ENCODE results near the gene REV1.
"Not testable (repeated sequence)": the region's sequence is repeated elsewhere in the genome, so short reads cannot be mapped to it uniquely, and the experiment has no call there.

Gene REV1

DNA sequence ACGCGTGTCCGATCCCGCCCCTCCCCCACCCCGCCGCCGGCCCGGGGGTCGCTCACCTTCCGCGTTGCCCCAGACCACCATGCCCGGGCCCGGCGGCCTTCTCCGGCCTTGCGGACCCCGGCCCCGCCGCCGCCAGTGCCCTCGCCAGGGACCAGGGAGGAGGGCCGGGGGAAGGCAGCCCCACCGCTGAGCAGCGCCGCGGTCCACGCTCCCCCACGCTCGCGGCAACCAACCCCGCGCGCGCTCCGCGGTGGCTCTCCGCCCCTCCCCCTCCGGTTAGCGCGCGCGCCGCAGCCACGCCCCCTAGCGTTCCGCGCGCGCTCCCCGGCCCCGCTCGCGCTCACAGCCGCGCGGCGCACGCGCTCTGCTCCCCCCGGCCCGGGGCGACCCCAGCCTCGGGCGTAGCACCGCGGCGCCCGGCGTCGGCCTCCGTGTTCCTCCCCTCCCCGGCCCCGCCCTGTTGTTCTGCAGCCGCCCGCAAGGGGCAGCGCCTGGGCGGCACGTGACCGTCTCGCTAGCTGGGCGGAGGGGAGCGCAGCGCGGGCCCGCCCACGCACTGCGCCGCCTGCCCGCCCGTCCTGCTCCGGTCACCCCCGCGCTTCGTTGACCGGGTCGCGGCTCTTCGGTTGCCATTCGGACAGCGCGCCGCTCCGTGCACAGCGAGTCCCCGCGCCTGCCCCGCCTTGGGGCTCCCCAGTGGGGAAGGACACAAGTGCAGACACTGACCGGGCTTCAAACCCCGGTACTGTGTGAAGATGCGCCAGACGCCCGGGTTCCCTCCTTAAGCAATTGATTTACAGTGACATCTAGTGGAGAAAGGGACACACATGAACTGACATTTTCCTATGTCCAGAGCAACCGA, at the start of gene REV1:
TSS of gene REV1 (minus strand) at position 257 of the 862 bp plus-strand sequence. CDS start 25,042 bp downstream, outside the sequence.
- peak; percentile 94 for DNase-seq (ENCODE audit: low spot score)

DNA sequence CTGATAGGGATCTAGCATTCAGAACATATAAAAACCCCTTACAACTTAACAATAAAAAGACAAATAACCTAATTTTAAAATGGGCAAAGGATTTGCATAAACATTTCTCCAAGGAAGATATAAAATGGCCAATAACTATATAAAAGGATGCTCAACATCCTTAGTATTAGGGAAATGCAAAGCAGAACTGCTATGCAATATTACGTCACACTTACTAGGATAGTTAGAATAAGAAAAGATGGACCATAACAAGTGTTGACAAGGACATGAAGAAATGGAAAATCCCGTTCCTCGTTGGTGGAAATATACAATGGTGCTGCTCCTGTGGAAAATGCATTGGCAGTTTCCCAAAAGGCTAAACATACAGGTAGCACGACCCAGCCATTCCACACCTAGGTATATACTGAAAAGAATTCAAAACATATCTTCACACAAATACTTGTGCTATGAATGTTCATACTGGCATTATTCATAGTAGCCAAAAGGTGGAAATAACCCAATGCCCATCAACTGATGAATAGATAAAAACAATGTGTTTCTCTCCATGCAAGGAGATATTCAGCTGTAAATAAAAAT, 48.2 kb upstream of the REV1 start:
- DNase-seq (ENCODE audit: low spot score), result no peak

DNA sequence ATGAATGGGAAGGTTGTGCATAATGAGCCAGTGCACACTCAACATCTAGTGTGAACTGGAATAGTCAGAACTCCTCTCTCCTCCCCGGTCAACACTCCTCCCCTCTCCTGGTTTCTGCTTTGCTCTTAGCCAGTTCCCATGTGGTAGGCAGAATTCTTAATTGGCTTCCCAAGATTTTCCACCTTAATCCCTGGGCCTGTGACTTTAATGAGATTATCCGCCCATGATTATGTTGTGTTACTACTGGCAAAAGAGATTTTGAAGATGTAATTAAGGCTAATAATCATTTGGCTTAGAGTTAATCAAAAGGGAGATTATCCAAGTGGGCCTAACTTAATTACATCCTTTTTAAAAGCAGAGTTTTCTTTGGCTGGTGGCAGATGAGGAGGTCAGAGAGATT, 34.2 kb upstream of the REV1 start:
- no peak for DNase-seq (ENCODE audit: low spot score)

DNA sequence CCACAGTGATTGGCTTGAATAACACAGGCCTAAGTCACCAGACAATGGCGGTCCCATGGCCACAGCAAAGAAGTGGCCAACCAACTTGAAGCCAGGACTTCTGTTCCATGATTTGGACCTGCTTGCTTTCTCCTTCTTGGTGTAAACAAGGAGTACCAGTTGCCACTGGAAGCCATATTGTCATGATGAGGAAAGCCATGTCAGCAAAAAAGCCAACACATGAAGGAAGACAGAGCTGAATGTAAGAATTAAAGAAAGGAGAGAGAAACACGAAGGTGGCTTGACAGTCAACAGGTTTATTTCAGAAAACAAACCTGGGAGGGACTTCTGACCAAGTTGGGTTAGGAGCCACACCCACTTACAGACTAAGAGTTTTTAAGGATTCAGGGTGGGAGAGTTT, 32.3 kb upstream of the REV1 start:
- DNase-seq (ENCODE audit: low spot score), result no peak

DNA sequence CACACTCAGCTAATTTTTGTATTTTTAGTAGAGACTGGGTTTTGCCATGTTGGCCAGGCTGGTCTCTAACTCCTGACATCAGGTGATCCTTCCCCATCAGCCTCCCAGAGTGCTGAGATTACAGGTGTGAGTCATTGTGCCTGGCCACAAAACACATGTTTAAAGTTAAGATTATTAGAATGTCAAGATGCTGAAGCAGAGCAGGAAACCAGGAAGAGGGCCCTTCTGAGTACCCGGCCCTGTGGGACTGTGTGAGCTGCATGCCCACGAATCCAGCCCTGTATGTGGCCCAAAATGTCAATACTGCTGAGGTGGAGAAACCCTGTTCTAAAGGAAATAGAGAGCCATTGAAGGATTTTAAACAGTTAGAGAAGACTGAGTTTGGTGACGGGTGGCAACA, 31.0 kb upstream of the REV1 start:
- no peak for DNase-seq (ENCODE audit: low spot score)

DNA sequence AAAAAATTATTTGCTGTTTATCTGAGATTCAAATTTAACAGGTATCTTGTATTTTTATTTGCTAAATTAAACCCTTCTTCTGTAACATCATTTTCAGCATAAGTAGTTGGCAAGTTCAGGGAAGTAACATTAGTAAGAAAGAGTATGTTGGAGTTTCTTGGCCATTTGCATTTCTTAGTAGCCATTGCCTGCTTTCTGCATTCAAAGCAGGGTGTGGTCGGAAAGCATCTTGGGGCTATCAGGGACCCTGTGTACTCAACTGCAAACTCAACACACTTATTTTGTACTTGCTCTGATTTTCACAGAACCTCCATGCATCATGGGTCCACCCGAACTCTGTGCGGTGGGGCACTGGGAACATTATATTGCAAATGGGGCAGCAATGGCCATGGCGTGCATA, 30.4 kb upstream of the REV1 start:
- no peak for DNase-seq (ENCODE audit: low spot score)

DNA sequence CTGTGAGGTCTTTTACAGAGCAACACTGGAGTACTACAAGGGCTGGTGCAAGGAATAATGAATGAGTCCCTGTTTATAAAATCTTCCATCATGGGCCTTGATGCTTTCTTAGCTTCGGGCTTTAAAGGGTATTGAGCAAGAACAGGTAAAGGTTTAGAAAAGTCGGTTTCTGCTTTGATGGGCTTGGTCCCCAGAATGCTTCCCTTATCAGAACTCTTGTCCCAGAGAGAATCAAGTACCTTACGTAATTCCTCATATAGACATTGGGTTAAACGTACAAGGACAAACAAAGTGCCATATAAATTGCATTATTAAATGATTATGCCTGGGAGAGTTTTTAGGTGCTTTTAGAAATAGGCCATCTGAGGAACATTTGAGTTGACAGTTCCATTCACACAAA, 24.5 kb upstream of the REV1 start:
- DNase-seq (ENCODE audit: low spot score), result no peak

DNA sequence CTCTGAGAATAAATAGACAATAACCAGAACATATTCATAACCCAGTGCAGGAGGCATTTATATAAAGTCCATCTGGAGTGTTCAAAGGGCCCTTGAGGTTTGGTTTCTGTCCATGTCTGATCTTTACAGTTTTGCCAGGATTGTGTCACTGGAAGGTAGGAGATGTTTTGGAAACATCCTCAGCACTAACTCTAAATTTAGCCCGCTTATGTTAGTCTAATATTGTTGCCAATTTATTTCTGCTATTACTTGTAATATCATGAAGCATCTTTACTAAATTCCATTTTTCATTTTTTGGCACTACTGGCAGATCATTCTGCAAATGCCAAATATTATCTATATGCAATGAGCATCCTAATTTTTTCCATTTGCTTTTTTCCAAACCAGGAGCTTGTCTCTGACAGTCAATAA, 22.4 kb upstream of the REV1 start:
- no peak for DNase-seq (ENCODE audit: low spot score)

DNA sequence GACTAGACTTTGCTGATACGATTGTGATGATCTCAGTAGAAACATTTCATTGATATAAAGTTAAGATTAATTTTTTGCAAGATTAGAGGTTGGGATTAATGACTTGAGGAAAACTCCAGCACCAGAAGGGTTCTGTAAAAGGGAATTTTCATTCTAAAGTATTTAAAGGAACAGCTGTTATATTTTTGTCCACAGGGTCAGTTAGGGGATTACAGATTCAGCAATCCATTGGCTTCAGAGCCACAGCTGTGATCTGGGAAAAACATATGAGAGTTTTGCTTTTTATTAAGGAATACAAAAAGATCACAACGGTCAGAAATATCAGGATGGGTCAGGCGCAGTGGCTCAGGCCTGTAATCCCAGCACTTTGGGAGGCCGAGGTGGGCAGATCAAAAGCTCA, 19.6 kb upstream of the REV1 start:
- DNase-seq (ENCODE audit: low spot score), result no peak

DNA sequence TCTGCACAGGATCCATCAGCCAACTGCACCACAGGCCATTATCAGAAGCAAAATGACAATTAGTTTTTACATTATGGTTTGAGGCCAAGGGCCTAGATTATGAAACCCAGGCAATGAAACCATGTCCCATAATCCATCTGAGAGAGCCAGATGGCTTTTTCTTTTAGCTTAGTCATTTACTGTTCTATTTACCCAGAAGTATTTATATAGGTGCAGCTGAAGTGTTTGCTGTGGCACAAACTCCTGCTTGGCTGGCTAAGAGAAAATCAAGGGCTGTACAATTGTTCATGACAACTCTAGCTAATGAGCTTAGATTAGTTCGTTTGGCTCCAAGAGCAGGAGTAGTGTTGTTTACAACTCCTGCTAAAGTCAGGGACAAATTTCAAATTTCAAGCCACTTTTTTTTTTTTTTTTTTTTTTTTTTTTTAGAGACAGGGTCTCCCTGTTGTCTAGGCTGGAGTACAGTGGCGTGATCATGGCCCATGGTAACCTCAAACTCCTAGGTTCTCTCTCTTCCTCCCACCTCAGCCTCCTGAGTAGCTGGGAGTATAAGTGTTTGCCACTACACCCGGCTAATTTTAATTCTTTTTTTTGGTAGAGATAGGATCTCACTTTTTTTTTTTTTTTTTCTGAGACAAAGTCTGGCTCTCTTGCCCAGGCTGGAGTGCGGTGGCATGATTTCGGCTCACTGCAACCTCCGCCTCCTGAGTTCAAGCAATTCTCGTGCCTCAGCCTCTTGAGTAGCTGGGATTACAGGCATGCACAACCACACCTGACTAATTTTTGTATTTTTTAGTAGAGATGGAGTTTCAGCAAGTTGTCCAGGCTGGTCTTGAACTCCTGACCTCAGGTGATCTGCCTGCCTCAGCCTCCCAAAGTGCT, 18.4 kb upstream of the REV1 start:
- DNase-seq (ENCODE audit: low spot score), result no peak

DNA sequence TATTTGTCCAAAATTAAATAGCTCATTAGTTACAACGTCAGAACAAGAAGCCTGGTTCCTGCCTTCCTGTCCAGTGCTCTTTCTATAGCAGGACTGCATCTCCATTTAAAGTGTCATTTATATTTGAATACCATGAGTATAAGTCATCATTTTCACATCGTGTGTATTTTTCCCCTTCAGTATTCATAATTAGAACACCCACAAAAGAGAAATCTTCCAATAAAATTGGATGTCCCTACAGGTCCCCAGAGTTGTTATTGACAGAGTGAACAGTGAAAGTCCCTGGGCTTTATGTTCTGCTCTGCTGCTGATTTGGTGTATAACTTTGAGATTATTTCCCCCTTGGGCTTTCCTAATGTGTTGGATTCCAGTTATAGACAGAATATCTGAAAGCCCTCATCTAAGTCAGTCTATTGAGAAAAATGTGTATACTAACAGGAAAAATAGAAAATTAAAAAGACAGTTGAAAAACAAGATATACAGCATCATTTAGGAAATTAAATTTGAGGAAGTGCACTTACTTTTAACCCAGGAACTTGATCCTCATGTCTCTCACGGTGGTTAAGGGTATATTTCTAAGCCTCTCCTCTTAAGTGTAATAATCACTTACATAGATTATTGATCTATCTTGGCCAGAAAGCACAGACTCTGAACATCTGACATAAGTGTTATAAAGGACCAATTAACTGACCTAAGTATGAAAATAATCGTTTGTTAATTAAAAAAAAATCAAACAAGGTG, 15.2 kb upstream of the REV1 start:
- DNase-seq (ENCODE audit: low spot score), result no peak

DNA sequence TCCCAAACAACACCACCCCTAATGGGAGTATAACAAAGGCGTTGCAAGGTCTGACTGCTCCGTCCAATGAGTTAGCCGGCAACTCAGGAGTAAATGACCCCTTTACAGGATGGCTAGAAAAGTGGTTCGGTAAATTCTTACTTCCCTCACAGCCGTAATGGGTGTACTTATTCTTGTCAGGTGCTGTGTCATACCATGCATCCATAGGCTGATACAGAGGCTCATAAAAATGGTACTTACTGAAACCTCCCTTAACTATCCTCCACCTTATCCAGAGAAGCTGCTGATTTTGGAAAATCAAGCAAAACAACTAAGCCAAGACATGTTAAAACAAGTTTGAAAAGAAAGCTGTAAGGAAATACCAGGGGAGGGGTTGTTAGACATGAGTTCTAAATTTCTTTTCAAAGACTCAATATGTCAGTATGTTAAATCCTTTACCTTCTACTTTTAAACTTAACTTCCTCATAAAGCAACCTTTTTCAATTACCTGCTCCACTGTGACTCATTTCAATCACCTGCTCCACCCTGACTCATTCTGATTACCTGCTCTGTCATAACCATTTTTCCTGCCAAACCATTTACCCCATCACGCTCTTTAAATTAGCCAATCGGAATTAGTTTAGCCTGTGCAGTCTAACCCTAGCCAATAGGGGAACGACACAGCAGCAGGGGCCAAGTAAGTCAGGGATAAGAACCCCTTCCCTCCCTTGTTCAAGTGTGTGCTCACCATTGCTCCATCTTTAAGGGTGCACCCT, 14.0 kb upstream of the REV1 start:
- not testable (repeated sequence) for DNase-seq (ENCODE audit: low spot score)

DNA sequence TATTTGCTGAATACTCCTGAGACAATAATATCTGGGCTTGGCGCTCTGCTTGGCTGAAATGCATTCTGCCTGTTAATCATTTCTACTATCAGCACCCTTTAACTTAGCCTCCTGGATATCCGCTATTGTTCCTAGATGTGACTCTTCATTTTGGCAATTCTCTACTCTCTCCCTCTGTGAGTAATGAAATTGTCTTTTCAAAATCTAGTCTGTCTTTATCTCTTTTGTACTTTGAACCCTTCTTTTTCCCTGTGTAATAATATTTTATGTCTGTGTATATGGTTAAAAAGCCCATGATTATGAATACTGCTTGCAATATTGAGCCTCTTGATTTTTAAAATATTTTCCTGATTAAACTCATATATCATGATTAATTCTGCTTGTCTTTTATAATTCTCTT, 6.2 kb upstream of the REV1 start:
- no peak for DNase-seq (ENCODE audit: low spot score)

DNA sequence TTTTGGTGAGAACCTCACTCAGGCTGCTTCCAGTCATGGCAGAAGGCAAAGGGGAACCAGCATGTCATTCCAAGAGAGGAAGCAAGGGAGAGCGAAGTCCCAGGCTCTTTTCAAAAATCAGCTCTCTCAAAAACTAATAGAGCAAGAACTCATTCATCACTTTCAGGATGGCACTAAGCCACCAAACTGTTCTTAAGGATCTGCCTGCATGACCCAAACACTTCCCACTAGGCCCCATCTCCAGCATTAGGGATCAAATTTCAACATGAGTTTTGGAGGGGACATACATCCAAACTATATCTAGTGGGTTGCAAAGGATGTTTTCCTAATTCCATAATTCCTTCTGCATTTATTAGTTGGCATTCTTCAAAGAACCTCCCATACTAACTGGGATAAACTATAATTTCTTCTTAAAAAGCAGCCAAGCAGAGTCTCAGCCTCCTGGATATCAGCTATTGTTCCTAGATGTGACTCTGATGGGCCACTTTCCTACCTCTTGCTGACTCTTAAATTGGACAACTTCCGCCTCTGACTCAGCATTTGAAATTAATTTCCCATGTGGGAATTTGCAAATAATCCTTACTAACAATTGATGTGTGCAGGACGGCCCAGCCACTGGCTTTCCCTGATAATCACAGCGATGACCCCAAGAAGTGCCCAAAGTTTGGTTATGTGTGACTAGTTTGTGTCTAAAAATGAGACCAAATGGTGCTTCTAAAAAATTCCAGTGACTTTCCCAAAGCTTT, 5.5 kb upstream of the REV1 start:
- DNase-seq (ENCODE audit: low spot score), result no peak

DNA sequence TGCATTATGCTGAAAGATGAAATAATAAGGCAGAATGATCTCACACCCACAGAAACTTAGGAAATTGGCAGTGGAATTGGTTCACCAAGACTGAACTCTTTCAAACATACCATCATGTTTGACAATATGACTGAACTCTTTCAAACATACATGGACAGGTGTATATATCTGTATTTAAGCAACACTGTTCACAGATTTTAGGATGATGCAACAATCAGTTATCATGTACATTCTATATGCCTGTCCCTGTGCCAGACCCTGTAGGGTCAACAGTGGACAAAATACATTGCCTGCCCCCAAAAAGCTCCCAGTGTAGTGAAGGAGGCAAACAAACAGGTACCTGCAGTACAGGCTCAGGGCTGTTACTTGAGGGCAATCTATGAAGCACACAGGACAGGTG, 2.9 kb upstream of the REV1 start:
- DNase-seq (ENCODE audit: low spot score), result no peak

DNA sequence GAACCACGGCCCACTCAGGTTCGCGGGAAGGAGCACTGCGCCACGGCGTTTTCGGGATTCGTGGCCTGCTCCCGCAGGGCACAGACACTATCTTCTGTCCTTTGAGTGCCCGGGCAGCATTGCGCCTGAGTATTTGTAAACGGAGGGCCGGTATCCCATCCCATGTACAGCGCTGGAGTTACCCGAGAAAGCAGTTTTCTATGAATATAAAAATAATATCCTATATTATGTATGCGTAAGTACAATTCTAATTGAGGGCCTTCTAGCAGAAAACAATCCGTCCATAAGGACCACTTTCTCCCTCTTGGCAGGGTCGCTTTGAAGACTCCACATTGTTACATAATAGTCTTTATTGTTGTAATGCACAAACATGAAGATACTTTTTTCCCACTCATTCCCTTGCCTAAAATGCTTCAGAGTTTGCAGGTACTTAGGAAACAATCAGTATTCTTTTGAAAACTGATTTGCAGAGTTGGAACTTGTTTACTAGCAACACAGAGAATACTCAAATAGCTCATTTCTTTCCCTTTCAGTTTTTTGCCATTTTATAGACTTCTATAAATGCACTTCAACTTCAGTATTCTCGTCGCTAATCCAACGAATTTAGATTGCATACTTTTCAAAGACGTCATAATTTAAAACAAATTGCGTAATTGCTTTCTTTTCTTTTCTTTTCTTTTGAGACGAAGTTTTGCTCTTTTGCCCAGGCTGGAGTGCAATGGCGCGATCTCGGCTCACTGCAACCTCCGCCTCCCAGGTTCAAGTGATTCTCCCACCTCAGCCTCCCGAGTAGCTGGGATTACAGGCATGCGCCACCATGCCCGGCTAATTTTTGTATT, 1.0 kb upstream of the REV1 start:
- DNase-seq (ENCODE audit: low spot score), result no peak

DNA sequence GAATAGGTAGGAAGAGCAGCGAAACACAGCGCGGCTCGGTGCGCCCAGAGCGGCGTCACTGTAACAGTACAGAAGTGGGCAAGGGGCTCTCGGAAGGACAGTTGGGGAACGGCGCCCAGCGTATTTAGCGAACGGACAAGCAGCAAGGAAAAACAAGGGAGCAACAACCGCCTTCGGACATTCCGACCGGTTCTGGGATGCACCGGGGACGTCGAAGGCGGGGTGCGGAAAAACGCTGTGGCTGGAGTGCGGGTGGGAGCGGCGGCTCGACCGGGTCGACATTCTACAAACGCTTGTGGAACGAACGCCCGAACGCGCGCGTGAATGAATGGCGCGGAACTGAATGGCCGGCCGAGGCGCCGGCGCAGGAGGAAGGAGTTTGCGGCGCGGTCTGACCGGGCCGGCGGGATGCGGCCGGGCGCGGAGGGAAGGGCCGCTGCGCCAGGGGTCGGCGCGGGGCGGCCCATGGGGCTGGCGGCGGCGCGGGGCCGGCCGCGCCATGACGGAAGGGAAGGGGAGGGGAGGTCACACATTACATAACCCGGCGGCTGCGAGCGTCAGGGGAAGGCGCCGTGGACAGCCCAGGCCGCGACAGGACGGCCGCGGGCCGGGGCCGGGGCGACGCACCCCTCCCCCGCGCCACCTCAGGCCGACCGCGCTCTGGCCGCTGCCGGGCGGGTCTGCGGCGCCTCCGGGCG, 605 bp downstream of the REV1 start:
- peak; percentile 75 for DNase-seq (ENCODE audit: low spot score)

DNA sequence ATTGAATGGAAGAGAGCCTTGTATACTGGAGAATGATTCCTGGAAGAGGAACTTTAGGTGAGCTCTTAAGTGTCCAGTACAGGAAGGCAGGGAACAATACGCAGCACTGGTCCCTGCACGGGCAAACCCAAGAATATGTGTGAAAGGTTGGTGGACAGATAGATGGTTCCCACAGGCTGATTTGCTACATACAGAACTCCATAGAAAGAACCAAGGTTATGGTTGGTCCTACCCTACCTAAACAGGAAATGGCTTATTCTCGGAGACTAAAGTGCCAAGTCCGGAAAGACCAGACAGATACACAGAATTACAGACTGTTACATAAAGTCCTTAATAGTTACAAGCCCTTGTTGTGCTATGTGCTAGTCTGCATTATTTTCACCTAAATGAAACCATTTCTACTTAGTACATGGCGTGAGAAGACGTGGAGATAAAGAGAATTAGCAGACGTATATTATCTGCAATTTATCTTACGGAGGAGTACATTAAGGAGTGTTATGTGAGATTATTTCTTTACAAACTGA, 1.2 kb downstream of the REV1 start:
- peak; percentile 38 for DNase-seq (ENCODE audit: low spot score)

DNA sequence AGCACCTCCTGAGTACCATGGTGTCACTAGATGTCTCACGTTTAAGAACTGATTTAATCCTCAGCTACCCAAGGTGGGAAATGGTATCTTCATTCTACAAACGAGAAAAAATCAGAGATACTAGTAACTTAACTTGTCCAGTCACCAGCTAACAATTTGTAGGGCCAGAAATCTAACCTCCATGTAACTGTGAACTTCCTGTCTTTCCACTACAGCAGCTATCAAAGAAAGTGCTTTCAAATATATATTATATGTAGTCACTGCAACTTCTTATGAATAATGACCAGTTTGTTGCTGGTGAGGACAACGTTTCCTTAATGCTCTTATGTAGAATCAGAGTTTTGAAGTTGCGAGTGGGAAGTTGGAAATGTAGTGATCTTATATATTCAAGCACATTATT, 1.9 kb downstream of the REV1 start:
- DNase-seq (ENCODE audit: low spot score), result no peak
